ENCODE results near the gene KLC1.

Gene KLC1

DNA sequence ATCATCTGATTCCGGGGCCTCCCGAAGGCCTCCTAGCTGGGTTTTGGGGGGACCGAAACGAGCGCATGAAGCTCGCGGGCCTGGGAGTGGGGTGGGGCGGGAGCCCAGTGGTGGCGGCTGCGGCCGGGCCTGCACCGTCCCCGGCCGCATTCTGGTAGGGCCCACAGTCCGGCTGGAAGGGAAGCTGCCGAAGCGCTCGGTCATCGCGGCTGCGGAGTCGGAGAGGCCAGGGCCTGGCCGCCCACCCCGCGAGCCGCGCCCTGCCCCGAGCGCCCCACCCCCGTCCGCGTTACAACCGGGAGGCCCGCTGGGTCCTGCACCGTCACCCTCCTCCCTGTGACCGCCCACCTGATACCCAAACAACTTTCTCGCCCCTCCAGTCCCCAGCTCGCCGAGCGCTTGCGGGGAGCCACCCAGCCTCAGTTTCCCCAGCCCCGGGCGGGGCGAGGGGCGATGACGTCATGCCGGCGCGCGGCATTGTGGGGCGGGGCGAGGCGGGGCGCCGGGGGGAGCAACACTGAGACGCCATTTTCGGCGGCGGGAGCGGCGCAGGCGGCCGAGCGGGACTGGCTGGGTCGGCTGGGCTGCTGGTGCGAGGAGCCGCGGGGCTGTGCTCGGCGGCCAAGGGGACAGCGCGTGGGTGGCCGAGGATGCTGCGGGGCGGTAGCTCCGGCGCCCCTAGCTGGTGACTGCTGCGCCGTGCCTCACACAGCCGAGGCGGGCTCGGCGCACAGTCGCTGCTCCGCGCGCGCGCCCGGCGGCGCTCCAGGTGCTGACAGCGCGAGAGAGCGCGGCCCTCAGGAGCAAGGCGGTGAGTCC is at the start of gene KLC1:
Gene KLC1 (plus strand): TSS at position 528 of the 819 bp plus-strand sequence. CDS start 25,354 bp downstream, outside the sequence.
- no peak for TF ChIP-seq CTCF (IDR thresholded peaks at IDR 0.05)

DNA sequence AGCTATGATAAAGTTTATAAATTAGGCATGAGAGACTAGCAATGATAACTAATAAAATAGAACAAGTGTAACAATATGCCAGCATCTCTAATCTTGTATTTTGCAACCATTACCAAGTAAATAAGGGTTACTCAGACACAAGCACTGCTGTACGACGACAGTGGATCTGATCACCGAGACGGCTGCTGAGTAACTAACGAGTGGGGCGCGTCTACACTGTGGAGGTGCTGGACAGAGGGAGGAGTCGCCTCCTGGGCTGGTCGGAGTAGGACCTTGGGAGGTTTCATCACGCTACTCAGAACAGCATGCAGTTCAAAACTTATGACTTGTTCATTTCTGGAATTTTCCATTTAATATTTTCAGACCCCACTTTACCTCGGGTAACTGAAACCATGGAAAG is 47.8 kb upstream of the KLC1 start:
- no peak for TF ChIP-seq CTCF (IDR thresholded peaks at IDR 0.05)

DNA sequence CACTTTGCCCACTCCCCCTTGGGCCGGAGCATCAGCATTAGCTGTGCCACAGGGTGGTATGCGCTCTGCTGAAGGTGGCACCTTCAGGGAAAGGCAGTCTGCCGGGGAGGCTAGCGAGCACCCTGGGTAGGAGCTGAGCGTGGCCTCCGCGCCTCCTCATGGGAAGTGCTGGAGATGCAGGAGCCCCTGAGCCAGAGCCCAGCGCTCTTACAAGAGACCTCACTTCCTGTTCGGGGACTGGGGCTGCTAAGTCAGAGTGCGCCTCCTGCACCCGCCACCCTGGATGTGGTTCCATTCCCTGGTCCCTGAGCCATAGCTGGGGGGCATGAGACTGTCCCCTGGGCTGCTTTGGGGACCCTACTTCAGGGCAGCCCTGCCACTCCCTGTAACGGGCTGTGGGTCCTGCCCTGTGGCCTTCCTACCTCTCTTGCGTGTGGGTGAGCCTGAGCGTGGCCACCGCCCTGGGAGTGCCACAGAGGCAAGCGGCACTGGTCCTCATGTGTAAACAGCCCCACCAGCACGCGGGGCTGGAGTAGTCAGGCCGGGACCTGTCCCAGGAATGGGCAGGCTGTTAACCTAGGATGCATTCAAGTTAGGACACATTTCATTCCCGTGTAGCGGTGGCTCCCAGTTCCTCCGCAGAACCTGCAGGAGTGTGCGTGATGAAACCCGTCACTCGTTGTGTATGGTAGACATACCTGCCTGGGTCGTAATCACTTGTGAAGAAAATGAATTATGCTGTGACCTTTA is 46.9 kb upstream of the KLC1 start:
- TF ChIP-seq CTCF (IDR thresholded peaks at IDR 0.05) = no peak

GRCh38 chr14:103584326-103584915 is 44.6 kb upstream of the KLC1 start:
- no peak for TF ChIP-seq CTCF (IDR thresholded peaks at IDR 0.05)

- no peak for TF ChIP-seq CTCF (IDR thresholded peaks at IDR 0.05)
Observed at GRCh38 chr14:103593577-103593976, 35.4 kb upstream of the KLC1 start.

DNA sequence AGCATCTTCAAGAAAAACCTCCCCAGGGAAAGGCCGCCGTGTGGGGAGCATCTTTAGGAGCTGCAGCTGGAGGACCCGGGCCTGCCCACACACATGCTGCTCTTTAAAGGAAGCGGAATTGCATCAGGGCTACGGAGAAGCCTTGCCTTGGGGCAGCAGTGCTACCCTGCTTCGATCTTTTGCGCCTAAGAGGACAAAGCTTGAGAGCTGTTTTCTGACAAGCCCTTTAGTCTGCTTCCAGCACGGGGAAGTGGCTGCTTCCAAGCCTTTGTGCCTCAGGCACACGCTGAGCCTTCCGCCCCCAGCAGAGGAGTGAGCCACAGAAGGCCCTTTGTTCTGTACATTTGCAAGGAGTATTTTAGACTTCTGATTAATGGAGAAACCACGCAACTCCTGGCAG is 34.7 kb upstream of the KLC1 start:
- TF ChIP-seq CTCF (IDR thresholded peaks at IDR 0.05) = no peak

GRCh38 chr14:103597623-103598377 is 31.2 kb upstream of the KLC1 start:
- TF ChIP-seq CTCF (IDR thresholded peaks at IDR 0.05) = no peak

Measured in LNCAP (cell line).